Measurements from ENCODE around the gene CISD3. TPM values are rescaled to one million over a fixed set of nuclear protein-coding genes. Genes with fewer than 3 reads are reported as not detected.

The CISD3 gene
- total and polyA plus RNA-seq, 10 of the 15 experiments (the other 5 are each of a cell fraction or from before 2014, with no cell fraction given) = 2.6 to 38.1 (median 8.1) TPM

DNA sequence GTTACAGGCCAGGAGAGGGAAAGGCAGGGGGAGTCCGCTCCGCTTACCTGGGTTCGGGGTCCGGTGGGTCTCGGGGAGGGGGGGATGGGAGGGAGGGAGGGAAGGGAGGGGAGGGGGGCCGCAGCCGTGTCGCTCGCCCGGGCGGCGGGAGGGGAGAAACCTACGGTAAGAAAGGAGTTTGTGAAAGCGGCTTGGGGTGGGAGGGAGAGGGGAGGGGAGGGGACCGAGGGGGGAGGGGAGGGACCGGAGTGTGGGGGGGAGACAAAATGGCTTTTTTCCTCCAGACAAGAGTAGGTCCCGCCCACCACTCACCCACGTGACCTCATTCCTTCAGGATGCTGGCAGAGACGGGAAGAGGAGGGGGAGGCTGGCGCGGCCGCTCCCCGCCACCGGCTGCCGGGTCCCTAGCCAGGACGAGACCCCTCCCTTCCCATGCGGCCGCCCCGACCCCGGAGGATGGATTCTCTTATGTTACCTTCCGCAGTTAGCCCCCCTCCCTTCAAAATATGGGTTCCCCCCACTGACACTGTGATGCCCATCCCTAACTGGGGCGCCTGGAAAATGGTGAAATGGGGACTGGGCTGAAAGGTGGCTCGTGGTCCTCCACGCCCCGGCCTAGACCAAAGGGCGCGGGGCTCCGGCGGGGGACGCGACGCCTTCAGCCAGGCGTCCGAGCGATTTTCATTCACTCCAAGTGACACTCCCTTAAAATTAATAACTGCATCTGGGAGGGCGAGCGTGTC, 18.2 kb downstream of the CISD3 start, which contains the start of gene PCGF2 (continued):
- TF ChIP-seq, protein P1, sequence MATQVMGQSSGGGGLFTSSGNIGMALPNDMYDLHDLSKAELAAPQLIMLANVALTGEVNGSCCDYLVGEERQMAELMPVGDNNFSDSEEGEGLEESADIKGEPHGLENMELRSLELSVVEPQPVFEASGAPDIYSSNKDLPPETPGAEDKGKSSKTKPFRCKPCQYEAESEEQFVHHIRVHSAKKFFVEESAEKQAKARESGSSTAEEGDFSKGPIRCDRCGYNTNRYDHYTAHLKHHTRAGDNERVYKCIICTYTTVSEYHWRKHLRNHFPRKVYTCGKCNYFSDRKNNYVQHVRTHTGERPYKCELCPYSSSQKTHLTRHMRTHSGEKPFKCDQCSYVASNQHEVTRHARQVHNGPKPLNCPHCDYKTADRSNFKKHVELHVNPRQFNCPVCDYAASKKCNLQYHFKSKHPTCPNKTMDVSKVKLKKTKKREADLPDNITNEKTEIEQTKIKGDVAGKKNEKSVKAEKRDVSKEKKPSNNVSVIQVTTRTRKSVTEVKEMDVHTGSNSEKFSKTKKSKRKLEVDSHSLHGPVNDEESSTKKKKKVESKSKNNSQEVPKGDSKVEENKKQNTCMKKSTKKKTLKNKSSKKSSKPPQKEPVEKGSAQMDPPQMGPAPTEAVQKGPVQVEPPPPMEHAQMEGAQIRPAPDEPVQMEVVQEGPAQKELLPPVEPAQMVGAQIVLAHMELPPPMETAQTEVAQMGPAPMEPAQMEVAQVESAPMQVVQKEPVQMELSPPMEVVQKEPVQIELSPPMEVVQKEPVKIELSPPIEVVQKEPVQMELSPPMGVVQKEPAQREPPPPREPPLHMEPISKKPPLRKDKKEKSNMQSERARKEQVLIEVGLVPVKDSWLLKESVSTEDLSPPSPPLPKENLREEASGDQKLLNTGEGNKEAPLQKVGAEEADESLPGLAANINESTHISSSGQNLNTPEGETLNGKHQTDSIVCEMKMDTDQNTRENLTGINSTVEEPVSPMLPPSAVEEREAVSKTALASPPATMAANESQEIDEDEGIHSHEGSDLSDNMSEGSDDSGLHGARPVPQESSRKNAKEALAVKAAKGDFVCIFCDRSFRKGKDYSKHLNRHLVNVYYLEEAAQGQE (IDR thresholded peaks at IDR 0.05; ENCODE audit: low read depth, low read length) = no peak
- TF ChIP-seq CREM (IDR thresholded peaks at IDR 0.05; ENCODE audit: low read depth) (no peak), MYC (IDR thresholded peaks at IDR 0.05; ENCODE audit: insufficient read depth, insufficient read length, insufficient replicate concordance, low read length, severe bottlenecking) (no peak), CBX3 (IDR thresholded peaks at IDR 0.05; ENCODE audit: borderline replicate concordance, low read depth) (no peak), CHD1 (IDR thresholded peaks at IDR 0.05; ENCODE audit: low read depth, low read length) (no peak), ASH2L (IDR thresholded peaks at IDR 0.05; ENCODE audit: borderline replicate concordance, low read depth) (no peak), RELA (IDR thresholded peaks at IDR 0.05; ENCODE audit: borderline replicate concordance, partially characterized antibody) (no peak), IKZF2 (IDR thresholded peaks at IDR 0.05) (peak; percentile 43 to 52; a peak in 3 of 4 replicates), SMARCA5 (IDR thresholded peaks at IDR 0.05) (no peak), SUZ12 (IDR thresholded peaks at IDR 0.05; ENCODE audit: unreplicated experiment) (no peak), NFYA (IDR thresholded peaks at IDR 0.05; ENCODE audit: borderline replicate concordance, low read depth, low read length) (no peak), SRF (IDR thresholded peaks at IDR 0.05; ENCODE audit: low read depth in 2 of 2, low read length in 2 of 2) (no peak), HDAC6 (IDR thresholded peaks at IDR 0.05; ENCODE audit: unreplicated experiment) (no peak), IRF4 (IDR thresholded peaks at IDR 0.05; ENCODE audit: low read depth, low read length) (no peak), EED (IDR thresholded peaks at IDR 0.05; ENCODE audit: low read depth) (peak; percentile 32; the same call in 1 of the 2 replicates), MTA2 (IDR thresholded peaks at IDR 0.05; ENCODE audit: low read depth) (no peak), MXI1 (IDR thresholded peaks at IDR 0.05; ENCODE audit: low read depth, low read length) (no peak)
- TF ChIP-seq, protein P2, sequence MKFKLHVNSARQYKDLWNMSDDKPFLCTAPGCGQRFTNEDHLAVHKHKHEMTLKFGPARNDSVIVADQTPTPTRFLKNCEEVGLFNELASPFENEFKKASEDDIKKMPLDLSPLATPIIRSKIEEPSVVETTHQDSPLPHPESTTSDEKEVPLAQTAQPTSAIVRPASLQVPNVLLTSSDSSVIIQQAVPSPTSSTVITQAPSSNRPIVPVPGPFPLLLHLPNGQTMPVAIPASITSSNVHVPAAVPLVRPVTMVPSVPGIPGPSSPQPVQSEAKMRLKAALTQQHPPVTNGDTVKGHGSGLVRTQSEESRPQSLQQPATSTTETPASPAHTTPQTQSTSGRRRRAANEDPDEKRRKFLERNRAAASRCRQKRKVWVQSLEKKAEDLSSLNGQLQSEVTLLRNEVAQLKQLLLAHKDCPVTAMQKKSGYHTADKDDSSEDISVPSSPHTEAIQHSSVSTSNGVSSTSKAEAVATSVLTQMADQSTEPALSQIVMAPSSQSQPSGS (IDR thresholded peaks at IDR 0.05; ENCODE audit: low read length) = no peak
- TF ChIP-seq, protein P3, sequence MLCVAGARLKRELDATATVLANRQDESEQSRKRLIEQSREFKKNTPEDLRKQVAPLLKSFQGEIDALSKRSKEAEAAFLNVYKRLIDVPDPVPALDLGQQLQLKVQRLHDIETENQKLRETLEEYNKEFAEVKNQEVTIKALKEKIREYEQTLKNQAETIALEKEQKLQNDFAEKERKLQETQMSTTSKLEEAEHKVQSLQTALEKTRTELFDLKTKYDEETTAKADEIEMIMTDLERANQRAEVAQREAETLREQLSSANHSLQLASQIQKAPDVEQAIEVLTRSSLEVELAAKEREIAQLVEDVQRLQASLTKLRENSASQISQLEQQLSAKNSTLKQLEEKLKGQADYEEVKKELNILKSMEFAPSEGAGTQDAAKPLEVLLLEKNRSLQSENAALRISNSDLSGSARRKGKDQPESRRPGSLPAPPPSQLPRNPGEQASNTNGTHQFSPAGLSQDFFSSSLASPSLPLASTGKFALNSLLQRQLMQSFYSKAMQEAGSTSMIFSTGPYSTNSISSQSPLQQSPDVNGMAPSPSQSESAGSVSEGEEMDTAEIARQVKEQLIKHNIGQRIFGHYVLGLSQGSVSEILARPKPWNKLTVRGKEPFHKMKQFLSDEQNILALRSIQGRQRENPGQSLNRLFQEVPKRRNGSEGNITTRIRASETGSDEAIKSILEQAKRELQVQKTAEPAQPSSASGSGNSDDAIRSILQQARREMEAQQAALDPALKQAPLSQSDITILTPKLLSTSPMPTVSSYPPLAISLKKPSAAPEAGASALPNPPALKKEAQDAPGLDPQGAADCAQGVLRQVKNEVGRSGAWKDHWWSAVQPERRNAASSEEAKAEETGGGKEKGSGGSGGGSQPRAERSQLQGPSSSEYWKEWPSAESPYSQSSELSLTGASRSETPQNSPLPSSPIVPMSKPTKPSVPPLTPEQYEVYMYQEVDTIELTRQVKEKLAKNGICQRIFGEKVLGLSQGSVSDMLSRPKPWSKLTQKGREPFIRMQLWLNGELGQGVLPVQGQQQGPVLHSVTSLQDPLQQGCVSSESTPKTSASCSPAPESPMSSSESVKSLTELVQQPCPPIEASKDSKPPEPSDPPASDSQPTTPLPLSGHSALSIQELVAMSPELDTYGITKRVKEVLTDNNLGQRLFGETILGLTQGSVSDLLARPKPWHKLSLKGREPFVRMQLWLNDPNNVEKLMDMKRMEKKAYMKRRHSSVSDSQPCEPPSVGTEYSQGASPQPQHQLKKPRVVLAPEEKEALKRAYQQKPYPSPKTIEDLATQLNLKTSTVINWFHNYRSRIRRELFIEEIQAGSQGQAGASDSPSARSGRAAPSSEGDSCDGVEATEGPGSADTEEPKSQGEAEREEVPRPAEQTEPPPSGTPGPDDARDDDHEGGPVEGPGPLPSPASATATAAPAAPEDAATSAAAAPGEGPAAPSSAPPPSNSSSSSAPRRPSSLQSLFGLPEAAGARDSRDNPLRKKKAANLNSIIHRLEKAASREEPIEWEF (IDR thresholded peaks at IDR 0.05; ENCODE audit: insufficient replicate concordance, low read depth, low read length) = no peak
- TF ChIP-seq, protein P4, sequence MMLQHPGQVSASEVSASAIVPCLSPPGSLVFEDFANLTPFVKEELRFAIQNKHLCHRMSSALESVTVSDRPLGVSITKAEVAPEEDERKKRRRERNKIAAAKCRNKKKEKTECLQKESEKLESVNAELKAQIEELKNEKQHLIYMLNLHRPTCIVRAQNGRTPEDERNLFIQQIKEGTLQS (IDR thresholded peaks at IDR 0.05; ENCODE audit: borderline replicate concordance, extremely low read depth, low read depth, low read length) = peak; percentile 37; the same call in 1 of the 2 replicates

Measured in GM12878 (cell line).